D721Med (cell line): Measurements from ENCODE around the gene BECN2.

Experiments used
- DNase-seq: peaks from one replicate; pipeline ENCODE4 v3.0.0; 2011; ENCODE audit warnings: low spot score; ENCODE audit not compliant: insufficient read length
- FAIRE-seq: peaks from 2 replicates; lab custom pipeline; 2011; peaks lifted over from hg19 to GRCh38; lab: Jason Lieb, UNC
- TF ChIP-seq, protein P1 (sequence below): IDR thresholded peaks from 2 replicates; pipeline ENCODE4 v1.5.1; 2012; ENCODE audit warnings: mild to moderate bottlenecking, control low read depth; ENCODE audit not compliant: insufficient read depth; ENCODE audit errors: missing control alignments

BECN2 gene

DNA sequence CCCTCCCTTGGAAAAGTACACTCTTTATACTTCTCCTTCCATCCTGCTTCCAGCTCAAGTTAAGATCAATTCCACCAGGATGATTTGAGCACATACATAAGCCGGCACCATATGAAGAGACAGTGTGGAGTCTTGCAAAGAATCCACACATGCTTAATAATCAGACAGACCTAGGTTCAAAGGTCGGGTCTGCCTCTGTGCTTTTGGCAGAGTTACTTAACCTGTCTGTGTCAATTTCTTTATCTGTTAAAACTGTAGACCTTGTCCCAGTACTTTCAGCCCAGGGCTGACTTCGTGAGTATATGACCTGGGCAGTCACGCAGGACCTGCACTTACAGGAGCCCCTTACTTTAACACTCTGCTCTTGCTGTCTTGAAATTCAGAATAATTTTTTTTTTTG, 30.2 kb upstream of the BECN2 start:
- FAIRE-seq (no peak), DNase-seq (no peak)

DNA sequence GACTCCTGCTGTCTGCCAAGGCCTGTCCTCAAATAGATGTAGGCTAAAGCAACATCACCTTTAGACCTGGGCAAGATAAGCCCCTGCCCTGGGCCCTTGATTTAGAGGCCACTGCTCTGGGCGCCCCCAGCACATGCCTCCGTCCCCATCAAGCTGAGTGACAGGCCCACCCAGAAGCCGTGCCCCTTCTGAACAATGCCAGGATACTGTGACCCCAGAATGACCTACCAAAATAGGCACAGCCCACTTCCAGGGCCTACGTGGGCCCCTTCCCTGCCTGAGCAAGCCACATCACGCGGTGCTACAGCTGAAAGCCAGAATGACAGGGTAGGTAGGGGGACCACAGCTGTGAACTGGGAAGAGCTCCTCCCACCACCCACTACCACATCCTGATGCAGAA, 24.7 kb upstream of the BECN2 start:
- TF ChIP-seq, protein P1, sequence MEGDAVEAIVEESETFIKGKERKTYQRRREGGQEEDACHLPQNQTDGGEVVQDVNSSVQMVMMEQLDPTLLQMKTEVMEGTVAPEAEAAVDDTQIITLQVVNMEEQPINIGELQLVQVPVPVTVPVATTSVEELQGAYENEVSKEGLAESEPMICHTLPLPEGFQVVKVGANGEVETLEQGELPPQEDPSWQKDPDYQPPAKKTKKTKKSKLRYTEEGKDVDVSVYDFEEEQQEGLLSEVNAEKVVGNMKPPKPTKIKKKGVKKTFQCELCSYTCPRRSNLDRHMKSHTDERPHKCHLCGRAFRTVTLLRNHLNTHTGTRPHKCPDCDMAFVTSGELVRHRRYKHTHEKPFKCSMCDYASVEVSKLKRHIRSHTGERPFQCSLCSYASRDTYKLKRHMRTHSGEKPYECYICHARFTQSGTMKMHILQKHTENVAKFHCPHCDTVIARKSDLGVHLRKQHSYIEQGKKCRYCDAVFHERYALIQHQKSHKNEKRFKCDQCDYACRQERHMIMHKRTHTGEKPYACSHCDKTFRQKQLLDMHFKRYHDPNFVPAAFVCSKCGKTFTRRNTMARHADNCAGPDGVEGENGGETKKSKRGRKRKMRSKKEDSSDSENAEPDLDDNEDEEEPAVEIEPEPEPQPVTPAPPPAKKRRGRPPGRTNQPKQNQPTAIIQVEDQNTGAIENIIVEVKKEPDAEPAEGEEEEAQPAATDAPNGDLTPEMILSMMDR = no peak
- no peak for DNase-seq
- FAIRE-seq = no peak

More for the DNA sequence above, 30.2 kb upstream of the BECN2 start:
- TF ChIP-seq, protein P1 = no peak

DNA sequence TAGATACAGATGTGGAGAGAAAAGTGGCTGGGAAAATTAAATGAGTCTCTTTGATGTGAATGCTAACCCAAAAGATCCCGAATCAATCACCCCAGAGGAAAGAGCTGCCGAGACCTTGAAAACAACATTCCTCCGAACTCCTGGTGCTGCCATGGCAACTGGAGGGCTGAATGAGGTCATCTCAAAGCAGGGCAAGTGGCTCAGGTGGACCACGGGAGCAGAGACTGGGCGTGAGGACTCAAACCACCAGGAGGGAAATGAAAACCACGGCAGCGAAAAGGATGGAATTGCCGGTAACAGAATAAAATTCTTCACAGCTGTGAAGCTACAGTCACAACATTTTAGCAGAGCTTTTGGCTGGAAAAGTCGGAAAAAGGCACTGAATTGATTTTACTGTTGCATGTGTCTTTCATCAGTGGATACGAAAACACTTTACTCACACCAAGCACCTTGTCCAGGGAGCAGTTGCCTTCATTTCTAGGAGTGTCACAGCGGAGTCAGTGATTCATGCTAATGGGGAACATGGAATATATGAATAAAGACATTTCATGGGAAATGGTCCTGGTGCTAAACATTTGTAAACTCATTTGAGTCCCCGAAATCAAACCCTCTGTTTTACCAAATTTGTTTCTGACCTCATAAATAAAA, 23.2 kb upstream of the BECN2 start:
- DNase-seq (no peak), FAIRE-seq (no peak)

DNA sequence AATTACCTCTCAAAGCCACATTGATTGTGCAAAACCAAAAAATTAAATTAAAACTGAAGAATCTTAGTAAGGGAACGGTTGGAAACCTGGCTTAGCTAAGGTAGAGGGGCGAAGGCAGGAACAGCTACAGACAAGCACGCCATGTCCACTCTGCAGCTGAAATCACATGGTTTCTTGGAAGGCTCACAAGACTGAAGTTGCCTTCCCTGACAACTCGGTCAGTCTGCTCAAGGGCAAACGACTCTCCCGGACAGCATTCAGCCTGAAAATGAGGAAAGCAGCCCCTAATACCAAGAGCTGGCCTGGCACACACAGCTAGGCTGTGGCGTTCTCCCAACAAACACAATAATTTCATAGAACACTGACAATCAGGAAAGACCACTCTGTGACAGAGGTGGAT, 22.7 kb upstream of the BECN2 start:
- DNase-seq = no peak
- FAIRE-seq = no peak
- TF ChIP-seq, protein P1 = no peak

More for the DNA sequence above, 23.2 kb upstream of the BECN2 start:
- TF ChIP-seq, protein P1 = no peak

DNA sequence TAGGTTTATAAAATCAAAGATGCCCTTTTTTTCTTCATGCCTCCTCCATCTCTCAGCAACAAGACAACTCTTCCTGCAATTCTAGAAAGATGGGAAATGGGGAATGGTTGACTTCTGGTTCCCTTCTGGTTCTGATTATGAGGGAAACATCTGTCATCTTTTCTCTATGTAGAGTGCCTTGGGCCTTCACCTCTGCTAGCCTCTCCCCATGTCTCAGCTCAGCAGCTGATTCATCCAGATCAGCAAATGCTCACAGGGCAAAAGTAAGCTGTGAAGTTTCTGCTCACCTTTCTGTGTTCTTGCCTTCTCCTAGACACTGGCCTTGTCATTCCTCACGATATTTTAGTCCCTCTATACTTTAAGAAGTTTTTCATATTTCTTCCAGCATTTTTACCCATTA, 17.8 kb upstream of the BECN2 start:
- DNase-seq (no peak), FAIRE-seq (no peak)
- TF ChIP-seq, protein P1 = no peak

DNA sequence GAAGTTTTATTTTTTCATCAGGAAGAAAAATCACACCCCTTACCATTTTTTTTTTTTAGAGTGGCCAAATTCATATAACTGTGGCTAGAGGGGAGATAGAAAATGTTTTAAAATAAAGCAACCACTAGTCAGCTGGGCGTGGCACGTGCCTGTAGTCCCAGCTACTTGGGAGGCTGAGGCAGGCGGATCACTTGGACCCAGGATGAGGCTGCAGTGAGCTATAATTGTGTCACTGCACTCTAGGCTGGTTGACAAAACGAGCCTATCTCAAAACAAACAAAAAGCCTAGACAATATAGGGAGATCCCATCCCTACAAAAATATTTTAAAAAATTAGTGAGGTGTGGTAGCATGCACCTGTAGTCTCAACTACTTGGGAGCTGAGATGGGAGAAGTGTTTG, 14.8 kb upstream of the BECN2 start:
- TF ChIP-seq, protein P1 = no peak
- DNase-seq = no peak
- no peak for FAIRE-seq

DNA sequence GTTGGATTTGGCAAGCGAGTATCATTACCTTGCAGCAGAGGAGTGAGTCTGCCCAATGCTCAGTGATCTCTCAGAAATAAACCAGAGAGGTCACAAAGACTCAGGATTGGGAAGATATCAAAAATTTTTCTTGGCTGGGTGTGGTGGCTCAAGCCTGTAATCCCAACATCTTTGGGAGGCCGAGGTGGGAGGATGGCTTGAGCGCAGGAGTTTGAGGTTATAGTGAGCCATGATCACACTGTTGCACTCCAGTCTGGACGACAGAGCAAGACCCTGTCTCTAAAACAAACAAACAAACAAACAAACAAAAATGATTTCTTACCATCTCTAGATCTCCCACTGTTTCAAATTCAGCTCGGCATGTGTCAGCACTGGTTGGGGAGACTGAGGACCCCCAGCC, 13.3 kb upstream of the BECN2 start:
- FAIRE-seq (no peak), DNase-seq (no peak)
- TF ChIP-seq, protein P1 = no peak
